ENCODE results near the gene MAGEA4.
"Not testable (repeated sequence)": the region's sequence is repeated elsewhere in the genome, so short reads cannot be mapped to it uniquely, and the experiment has no call there.

The MAGEA4 gene

GRCh38 chrX:151912780-151913179 is at the start of gene MAGEA4:
TSS of gene MAGEA4 (plus strand) at chrX:151912889. CDS start at chrX:151923665, 10,776 bp downstream.
- no peak for DNase-seq

- no peak for DNase-seq
Measured at GRCh38 chrX:151870602-151871001, 42.1 kb upstream of the MAGEA4 start.

GRCh38 chrX:151871244-151871643 is 41.4 kb upstream of the MAGEA4 start:
- no peak for DNase-seq

- no peak for DNase-seq
Measured at GRCh38 chrX:151873096-151873495, 39.6 kb upstream of the MAGEA4 start.

- no peak for DNase-seq
Measured at GRCh38 chrX:151875270-151876026, 37.2 kb upstream of the MAGEA4 start.

- DNase-seq: no peak
Measured at GRCh38 chrX:151878574-151878973, 34.1 kb upstream of the MAGEA4 start.

- DNase-seq: no peak
Measured at GRCh38 chrX:151879856-151880255, 32.8 kb upstream of the MAGEA4 start.

GRCh38 chrX:151880895-151881294 is 31.8 kb upstream of the MAGEA4 start:
- DNase-seq: no peak

GRCh38 chrX:151889421-151889820 is 23.3 kb upstream of the MAGEA4 start:
- no peak for DNase-seq

- DNase-seq: no peak
Measured at GRCh38 chrX:151896734-151897474, 15.8 kb upstream of the MAGEA4 start.

- no peak for DNase-seq
Measured at GRCh38 chrX:151899622-151900021, 13.1 kb upstream of the MAGEA4 start.

- DNase-seq: no peak
Measured at GRCh38 chrX:151901826-151902225, 10.9 kb upstream of the MAGEA4 start.

GRCh38 chrX:151902813-151903591 is 9.7 kb upstream of the MAGEA4 start:
- no peak for DNase-seq

GRCh38 chrX:151904989-151905388 is 7.7 kb upstream of the MAGEA4 start:
- DNase-seq: no peak

- DNase-seq: no peak
Measured at GRCh38 chrX:151912221-151912620, 468 bp upstream of the MAGEA4 start.

GRCh38 chrX:151918736-151919135 is 6.0 kb downstream of the MAGEA4 start:
- DNase-seq: not testable (repeated sequence)

GRCh38 chrX:151919610-151920009 is 6.9 kb downstream of the MAGEA4 start:
- DNase-seq: no peak

- DNase-seq: no peak
Measured at GRCh38 chrX:151920101-151920500, 7.4 kb downstream of the MAGEA4 start.

- DNase-seq: no peak
Measured at GRCh38 chrX:151920530-151920929, 7.8 kb downstream of the MAGEA4 start.

GRCh38 chrX:151921292-151921691 is 8.6 kb downstream of the MAGEA4 start:
- DNase-seq: no peak

- no peak for DNase-seq
Measured at GRCh38 chrX:151921866-151922265, 9.2 kb downstream of the MAGEA4 start.

- DNase-seq: no peak
Measured at GRCh38 chrX:151922692-151923091, 10.0 kb downstream of the MAGEA4 start.

GRCh38 chrX:151923648-151924047 is 11.0 kb downstream of the MAGEA4 start:
- DNase-seq: no peak

GRCh38 chrX:151929126-151929525 is 16.4 kb downstream of the MAGEA4 start:
- DNase-seq: no peak

Data from CD4-positive, alpha-beta T cell treated with Interleukin-21 for 1 hour (primary cell).